ENCODE data around the gene TSEN2. TPM values are rescaled to one million over a fixed set of nuclear protein-coding genes. Genes with fewer than 3 reads are reported as not detected.

The TSEN2 gene
- total and polyA plus RNA-seq, 2 of the 13 experiments (the other 11 are each of a cell fraction or from before 2014, with no cell fraction given) = 11.0 to 17.3 TPM

DNA sequence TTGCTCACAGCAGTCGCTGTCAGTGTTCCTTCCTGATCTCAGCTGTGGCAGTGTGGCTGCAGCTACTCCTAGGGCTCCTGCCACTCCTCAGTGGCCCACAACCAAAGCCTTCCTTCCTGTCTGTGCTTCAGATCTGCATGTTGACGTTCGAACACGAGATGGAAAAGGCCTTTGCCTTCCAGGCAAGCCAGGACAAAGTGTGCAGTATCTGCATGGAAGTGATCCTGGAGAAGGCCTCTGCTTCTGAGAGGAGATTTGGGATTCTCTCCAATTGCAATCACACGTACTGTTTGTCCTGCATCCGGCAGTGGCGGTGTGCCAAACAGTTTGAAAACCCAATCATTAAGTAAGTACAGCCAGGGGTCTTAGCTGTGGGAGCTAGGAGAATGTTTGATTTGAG is 90.4 kb downstream of the TSEN2 start:
- no peaks in the 10 kb centered on the region for H3K9me3 ChIP-seq (ENCODE audit: low read length)
- no peak overlapping the region for H3K4me3 ChIP-seq (replicated peaks in 1 of 3; ENCODE audit: insufficient read depth in 1 of 3, low read depth in 2 of 3, low read length in 3 of 3)
- CTCF ChIA-PET (ENCODE audit: low intra/inter-chr PET ratio, low total read pairs) = no interaction called here
- no peak overlapping the region for H3K4me2 ChIP-seq (ENCODE audit: low read depth, low read length)
- no TSS peak for BruUV-seq (replicated peaks)
- intact Hi-C loops (cut with micrococcal nuclease; ENCODE audit: unreplicated experiment) = no loop called here
- peaks cover 4% of the 10 kb centered on the region for H3K79me2 ChIP-seq (ENCODE audit: insufficient read depth, low read length)
- 87% methylated on average over 3 of the region's 7 CpGs for WGBS (ENCODE audit: low lambda C conversion rate)
- H3K27ac ChIP-seq (ENCODE audit: extremely low read length, insufficient read depth, low read length) = no peak overlapping the region
- TF ChIP-seq ZBTB39 (CRISPR knock-in tag; IDR thresholded peaks at IDR 0.05) = no peak
- no peak for TF ChIP-seq LRRFIP1 (CRISPR knock-in tag; conservative IDR thresholded peaks at IDR 0.05)
- TF ChIP-seq MTA1 (CRISPR knock-in tag; IDR thresholded peaks at IDR 0.05; ENCODE audit: borderline replicate concordance) = no peak
- TF ChIP-seq CENPX (CRISPR knock-in tag; IDR thresholded peaks at IDR 0.05) = no peak
- TF ChIP-seq ZNF253 (CRISPR knock-in tag; IDR thresholded peaks at IDR 0.05; ENCODE audit: borderline replicate concordance) = no peak
- no peak for TF ChIP-seq ZNF354B (CRISPR knock-in tag; IDR thresholded peaks at IDR 0.05)
- TF ChIP-seq ATRX (CRISPR knock-in tag; IDR thresholded peaks at IDR 0.05; ENCODE audit: borderline replicate concordance) = no peak
- no peak for TF ChIP-seq ZNF558 (CRISPR knock-in tag; IDR thresholded peaks at IDR 0.05; ENCODE audit: borderline replicate concordance)
- no peak for TF ChIP-seq KDM1A (CRISPR knock-in tag; IDR thresholded peaks at IDR 0.05)
- TF ChIP-seq DZIP1 (CRISPR knock-in tag; IDR thresholded peaks at IDR 0.05) = no peak
- DNase-seq (ENCODE audit: low spot score) (no peak), ATAC-seq (no peak), FAIRE-seq (no peak)
- no peaks in the 10 kb centered on the region for H3K4me1 ChIP-seq (ENCODE audit: insufficient read depth, low read length)
- H3K9ac ChIP-seq (ENCODE audit: insufficient read depth, low read depth, low read length) = no peak overlapping the region
- H3K36me3 ChIP-seq (replicated peaks in 1 of 2; ENCODE audit: control insufficient read depth in 1 of 2, insufficient read depth in 2 of 2, low read length in 2 of 2) = peaks cover 44 to 92% of the 10 kb centered on the region in 2 experiments
- in situ Hi-C loops (cut with HindIII; ENCODE audit: extremely low pct_ligation_motif_present, low pct_unique_long_range_greater_than_20kb) = no loop called here
- H4K20me1 ChIP-seq (ENCODE audit: insufficient read depth, low read length) = no peaks in the 10 kb centered on the region
- H3K27me3 ChIP-seq (ENCODE audit: control insufficient read depth in 1 of 2, insufficient read depth in 2 of 2, low read length in 2 of 2) = no peaks in the 10 kb centered on the region
- H2AFZ ChIP-seq (ENCODE audit: low read length) = no peak overlapping the region
- POLR2A ChIA-PET = no interaction called here
